ENCODE measurements around the gene AHNAK2.
"Not testable (repeated sequence)": the region's sequence is repeated elsewhere in the genome, so short reads cannot be mapped to it uniquely, and the experiment has no call there.

AHNAK2 gene

GRCh38 chr14:104950701-104951100 is 27.5 kb downstream of the AHNAK2 start:
- not testable (repeated sequence) for DNase-seq

- DNase-seq = no peak
Measured at GRCh38 chr14:104950021-104950420, 28.2 kb downstream of the AHNAK2 start.

DNA sequence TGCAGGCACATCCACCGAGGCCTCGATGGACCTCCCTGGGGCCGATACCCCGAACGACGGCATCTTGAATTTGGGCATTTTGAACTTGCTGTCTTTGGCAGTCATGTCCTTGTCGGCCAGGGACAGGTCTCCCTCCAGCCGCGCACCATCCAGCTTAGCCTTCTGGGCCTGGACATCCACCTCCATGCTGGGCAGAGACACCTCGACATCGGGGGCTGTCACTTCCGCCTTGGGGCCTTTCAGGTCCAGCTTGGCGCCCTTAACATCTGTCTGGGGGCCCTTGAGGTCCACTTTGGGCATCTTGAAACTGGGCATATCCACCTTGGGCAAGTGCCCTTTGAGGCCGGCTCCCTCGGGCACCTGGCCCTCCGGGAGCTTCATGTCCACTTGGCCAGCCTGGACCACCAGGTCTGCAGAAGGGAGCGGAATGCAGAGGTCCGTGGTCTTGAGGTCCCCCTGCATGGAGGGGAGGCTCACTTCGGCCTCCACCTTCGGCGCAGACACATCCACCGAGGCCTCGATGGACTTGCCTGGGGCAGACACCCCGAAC is 28.7 kb downstream of the AHNAK2 start:
- DNase-seq = not testable (repeated sequence)

- DNase-seq = no peak
Measured at GRCh38 chr14:104948736-104949031, 29.5 kb downstream of the AHNAK2 start.

DNA sequence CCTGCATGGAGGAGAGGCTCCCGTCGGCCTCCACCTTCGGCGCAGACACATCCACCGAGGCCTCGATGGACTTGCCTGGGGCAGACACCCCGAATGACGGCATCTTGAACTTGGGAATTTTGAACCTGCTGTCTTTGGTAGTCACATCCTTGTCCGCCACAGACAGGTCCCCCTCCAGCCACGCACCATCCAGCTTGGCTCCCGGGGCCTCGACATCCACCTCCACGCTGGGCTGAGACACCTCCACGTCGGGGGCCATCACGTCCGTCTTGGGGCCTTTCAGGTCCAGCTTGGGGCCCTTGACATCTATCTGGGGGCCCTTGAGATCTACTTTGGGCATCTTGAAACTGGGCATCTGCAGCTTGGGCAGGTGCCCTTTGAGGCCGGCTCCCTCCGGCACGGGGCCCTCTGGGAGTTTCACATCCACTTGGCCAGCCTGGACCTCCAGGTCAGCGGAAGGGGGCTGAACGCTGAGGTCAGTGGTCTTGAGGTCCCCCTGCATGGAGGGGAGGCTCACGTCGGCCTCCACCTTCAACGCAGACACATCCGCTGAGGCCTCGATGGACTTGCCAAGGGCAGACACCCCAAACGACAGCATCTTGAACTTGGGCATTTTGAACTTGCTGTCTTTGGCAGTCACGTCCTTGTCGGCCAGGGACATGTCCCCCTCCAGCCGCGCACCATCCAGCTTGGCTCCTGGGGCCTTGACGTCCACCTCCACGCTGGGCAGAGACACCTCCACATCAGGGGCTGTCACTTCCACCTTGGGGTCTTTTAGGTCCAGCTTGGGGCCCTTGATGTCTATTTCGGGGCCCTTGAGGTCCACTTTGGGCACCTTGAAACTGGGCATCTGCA is 30.1 kb downstream of the AHNAK2 start:
- DNase-seq = not testable (repeated sequence)

DNA sequence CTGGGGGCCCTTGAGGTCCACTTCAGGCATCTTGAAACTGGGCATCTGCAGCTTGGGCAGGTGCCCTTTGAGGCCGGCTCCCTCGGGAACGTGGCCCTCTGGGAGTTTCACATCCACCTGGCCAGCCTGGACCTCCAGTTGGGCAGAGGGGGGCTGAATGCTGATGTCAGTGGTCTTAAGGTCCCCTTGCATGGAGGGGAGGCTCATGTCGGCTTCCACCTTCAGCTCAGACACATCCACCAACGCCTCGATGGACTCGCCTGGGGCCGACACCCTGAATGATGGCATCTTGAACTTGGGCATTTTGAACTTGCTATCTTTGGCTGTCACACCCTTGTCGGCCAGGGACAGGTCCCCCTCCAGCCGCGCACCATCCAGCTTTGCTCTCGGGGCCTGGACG is 31.0 kb downstream of the AHNAK2 start:
- not testable (repeated sequence) for DNase-seq

GRCh38 chr14:104945986-104946965 is 31.9 kb downstream of the AHNAK2 start:
- DNase-seq = not testable (repeated sequence)

DNA sequence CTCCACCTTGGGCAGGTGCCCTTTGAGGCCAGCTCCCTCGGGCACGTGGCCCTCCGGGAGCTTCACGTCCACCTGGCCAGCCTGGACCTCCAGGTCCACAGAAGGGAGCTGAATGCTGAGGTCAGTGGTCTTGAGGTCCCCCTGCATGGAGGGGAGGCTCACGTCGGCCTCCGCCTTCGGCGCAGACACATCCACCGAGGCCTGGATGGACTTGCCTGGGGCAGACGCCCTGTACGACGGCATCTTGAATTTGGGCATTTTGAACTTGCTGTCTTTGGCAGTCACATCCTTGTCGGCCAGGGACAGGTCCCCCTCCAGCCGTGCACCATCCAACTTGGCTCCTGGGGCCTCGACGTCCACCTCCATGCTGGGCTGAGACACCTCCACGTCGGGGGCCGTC is 32.9 kb downstream of the AHNAK2 start:
- not testable (repeated sequence) for DNase-seq

DNA sequence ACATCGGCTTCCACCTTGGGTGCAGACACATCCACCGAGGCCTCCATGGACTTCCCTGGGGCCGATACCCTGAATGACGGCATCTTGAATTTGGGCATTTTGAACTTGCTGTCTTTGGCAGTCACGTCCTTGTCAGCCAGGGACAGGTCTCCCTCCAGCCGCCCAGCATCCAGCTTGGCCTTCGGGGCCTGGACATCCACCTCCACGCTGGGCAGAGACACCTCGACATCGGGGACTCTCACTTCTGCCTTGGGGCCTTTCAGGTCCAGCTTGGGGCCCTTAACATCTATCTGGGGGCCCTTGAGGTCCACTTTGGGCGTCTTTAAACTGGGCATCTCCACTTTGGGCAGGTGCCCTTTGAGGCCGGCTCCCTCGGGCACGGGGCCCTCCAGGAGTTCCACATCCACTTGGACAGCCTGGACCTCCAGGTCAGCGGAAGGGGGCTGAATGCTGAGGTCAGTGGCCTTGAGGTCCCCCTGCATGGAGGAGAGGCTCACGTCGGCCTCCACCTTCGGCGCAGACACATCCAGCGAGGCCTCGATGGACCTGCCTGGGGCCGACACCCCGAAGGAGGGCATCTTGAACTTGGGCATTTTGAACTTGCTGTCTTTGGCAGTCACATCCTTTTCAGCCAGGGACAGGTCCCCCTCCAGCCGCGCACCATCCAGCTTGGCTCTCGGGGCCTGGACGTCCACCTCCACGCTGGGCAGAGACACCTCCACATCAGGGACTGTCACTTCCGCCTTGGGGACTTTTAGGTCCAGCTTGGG is 33.6 kb downstream of the AHNAK2 start:
- DNase-seq = not testable (repeated sequence)

GRCh38 chr14:104944016-104944308 is 34.2 kb downstream of the AHNAK2 start:
- DNase-seq = not testable (repeated sequence)

DNA sequence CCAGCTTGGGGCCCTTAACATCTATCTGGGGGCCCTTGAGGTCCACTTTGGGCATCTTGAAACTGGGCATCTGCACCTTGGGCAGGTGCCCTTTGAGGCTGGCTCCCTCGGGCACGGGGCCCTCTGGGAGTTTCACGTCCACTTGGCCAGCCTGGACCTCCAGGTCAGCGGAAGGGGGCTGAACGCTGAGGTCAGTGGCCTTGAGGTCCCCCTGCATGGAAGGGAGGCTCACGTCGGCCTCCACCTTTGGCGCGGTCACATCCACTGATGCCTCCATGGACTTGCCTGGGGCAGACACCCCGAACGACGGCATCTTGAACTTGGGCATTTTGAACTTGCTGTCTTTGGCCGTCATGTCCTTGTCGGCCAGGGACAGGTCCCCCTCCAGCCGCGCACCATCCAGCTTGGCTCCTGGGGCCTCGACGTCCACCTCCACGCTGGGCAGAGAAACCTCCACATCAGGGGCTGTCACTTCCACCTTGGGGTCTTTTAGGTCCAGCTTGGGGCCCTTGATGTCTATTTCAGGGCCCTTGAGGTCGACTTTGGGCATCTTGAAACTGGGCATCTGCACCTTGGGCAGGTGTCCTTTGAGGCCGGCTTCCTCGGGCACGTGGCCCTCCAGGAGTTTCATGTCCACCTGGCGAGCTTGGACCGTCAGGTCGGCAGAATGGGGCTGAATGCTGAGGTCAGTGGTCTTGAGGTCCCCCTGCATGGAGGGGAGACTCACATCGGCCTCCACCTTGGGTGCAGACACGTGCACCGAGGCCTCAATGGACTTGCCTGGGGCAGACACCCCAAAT is 34.8 kb downstream of the AHNAK2 start:
- DNase-seq = not testable (repeated sequence)

DNA sequence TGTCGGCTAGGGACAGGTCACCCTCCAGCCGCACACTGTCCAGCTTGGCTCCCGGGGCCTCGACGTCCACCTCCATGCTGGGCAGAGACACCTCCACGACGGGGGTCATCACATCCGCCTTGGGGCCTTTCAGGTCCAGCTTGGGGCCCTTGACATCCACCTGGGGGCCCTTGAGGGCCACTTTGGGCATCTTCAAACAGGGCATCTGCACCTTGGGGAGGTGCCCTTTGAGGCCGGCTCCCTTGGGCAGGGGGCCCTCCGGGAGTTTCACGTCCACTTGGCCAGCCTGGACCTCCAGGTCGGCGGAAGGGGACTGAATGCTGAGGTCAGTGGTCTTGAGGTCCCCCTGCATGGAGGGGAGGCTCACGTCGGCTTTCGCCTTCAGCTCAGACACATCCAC is 35.6 kb downstream of the AHNAK2 start:
- DNase-seq = no peak

DNA sequence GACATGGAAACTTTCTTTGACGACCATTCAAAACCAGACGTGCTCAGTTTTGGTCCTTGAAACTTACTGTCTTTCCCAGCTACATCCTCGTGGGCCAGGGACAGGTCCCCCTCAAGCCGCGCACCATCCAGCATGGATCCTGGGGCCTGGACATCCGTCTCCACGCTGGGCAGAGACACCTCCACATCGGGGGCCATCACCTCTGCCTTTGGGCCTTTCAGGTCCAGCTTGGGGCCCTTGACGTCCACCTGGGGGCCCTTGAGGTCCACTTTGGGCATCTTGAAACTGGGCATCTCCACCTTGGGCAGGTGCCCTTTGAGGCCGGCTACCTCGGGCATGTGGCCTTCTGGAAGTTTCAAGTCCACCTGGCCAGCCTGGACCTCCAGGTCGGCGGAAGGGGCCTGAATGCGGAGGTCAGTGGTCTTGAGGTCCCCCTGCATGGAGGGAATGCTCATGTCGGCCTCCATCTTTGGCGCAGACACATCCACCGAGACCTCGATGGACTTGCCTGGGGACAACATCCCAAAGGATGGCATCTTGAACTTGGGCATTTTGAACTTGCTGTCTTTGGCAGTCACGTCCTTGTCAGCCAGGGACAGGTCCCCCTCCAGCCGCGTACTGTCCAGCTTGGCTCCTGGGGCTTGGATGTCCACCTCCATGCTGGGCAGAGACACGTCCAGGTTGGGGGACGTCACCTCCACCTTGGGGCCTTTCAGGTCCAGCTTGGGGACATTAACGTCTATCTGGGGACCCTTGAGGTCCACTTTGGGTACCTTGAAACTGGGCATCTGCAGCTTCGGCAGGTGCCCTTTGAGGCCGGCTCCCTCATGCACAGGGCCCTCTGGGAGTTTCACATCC is 36.4 kb downstream of the AHNAK2 start:
- no peak for DNase-seq

DNA sequence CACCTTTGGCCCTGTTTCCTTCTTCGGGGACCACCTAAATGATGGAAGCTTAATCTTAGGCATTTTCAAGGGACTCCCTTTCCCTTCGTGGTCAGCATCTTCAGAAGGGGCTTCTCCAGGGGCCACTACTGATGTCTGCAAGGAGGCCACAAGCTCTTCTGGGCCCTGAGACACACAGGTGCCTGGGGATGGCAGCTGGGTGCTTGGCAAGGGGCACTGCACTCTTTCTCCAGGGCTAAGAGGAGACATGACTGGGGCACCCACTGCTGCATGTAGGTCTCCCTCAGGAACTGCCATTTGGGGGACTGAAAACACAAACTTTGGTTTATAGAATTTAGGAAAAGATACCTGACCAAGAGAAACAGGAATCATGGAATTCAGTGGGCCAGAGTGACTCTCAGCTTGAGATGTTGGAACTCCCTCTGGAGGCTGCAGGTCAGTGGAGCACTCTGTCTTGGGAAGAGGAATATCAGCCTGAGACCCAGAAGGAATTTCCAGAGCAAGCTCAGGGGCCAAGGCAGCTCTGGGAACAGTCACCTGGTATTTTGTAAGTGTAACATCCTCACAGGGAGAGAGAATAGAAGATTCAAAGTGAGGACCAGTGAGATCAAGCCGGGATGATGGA is 37.5 kb downstream of the AHNAK2 start:
- DNase-seq = no peak

DNA sequence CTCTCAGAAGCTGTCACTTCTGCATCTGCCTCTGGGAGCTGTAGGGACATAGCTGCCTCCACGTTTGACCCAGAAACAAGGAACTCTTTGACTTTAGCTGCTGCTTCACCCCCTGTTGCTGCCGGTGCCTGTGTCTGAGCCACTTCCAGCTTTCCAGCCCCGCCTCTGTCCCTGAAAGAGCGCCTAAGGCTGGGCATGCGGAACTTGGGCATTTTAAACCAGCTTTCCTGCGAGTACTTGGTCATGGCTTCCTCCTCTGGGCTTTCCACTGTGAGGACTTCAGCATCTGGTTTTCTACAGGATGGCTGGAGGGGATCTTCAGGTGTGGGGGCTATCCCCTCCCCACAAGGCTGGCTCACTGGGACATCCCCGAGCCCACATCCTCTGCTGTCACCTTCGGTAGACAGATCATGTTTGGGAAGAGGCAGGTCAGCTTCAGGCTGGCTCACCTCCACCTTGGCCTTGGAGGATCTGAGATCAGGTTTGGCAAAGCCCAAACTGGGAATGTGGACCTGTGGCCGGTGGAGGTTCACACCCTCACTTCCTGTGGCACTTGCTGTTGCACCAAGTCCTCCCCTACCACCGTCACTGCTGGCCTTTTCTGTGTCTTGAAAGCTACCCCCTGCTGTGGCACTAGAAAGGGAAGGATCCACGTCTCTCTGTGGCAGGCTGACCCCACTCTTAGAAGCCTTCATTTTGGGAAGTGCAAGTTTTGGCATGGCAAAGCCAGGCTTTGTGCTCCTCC is 38.3 kb downstream of the AHNAK2 start:
- DNase-seq = no peak

DNA sequence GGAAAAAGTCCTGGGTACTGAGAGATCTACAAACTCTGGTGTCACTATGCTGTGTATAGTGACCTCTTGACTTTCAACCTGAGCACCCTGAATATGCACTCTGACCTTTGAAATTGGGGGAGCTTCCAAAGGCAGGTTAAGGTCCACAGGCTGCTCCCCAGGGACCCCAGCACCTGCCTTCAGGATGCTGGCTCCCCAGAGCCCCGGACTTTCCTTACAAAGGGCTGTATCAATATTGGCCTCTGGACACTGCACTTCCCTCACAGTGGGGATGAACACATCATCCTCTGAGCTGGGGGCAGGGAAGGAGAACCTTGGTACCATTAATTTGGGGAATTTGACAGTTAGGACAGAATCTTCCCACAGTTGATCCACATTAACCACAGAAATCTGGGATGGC is 39.2 kb downstream of the AHNAK2 start:
- DNase-seq = no peak

GRCh38 chr14:104938436-104938835 is 39.7 kb downstream of the AHNAK2 start:
- no peak for DNase-seq

- DNase-seq = no peak
Measured at GRCh38 chr14:104937694-104938365, 40.3 kb downstream of the AHNAK2 start.

DNA sequence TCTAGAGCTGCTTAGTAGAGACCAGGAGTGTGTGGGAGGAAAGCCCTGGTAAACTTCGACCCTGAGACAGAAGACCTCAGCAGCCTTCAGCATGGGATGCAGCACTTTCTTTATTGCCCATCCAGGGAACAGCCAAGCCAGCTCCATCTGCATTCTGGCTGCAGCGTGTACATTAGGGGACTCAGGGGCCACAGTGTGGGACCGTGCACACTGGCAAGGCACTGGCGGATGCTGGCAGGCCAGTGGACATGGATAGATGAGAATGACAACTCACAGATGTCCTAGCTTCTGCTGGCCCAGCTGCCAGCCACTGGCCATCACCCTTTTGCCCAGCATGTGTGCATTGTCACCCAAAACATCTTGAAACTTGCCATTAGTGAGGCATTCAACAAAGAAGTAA is 41.0 kb downstream of the AHNAK2 start:
- DNase-seq = no peak

Data from activated CD4-positive, alpha-beta T cell treated with anti-CD3 and anti-CD28 coated beads, Interleukin-2, Interleukin-6, amounts not matched to agents 100 ng/mL and 50 ng/mL, durations not matched to agents 16 hours and 8 hours (primary cell).